ENCODE data around the gene ATXN7. TPM values are rescaled to one million over a fixed set of nuclear protein-coding genes. Genes with fewer than 3 reads are reported as not detected.

Gene ATXN7
- total and polyA plus RNA-seq, 2 of the 4 experiments (the other 2 are of a cell fraction) = 8.6 to 13.6 TPM

DNA sequence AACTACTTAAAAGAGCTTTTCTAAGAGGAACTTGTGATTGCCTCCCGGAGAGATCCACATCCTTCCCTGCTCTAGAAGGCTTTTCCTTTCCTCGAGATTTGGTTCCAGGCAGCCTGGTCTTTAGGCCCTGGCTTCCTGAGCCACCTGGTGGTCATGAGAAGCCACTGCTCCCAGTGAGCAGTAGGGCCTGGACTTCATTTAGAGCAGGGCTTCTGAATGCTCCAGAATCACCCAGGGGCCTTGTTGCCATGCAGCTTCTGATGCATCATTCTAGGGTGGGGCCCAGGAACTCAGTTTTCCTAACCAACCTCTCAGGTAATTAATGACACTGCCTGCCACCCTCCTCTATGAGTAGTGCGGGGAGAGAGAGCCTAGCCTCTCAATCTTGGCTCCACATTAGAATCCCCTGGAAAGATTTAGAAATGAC, 130.0 kb downstream of the ATXN7 start:
- dilution Hi-C loops (cut with HindIII; ENCODE audit: low sequenced_read_pairs, unreplicated experiment) (no loop called here), in situ Hi-C loops (cut with MboI; ENCODE audit: low sequenced_read_pairs) (loop anchor here (5.0 to 25.0 kb wide), 2 partner anchors 641 to 1381 kb away; no protein-coding TSS in a partner anchor), intact Hi-C loops (cut with micrococcal nuclease) (loop anchor here (1.0 to 10.0 kb wide), 7 partner anchors 31 to 1369 kb away; partner anchors contain the start of genes ATXN7, SCAANT1 and THOC7)
- H3K9me1 ChIP-seq (ENCODE audit: insufficient read depth, low read length) = peaks cover 3% of the 10 kb centered on the region; the same call in 1 of the 2 replicates
- H3K79me1 ChIP-seq (ENCODE audit: low read depth in 1 of 2, low read length in 2 of 2) = peaks cover 13 to 17% of the 10 kb centered on the region in 2 experiments; a peak in 3 of 4 replicates
- no peak overlapping the region for H3K18ac ChIP-seq (ENCODE audit: low read depth, low read length)
- H4K91ac ChIP-seq (ENCODE audit: insufficient read depth, low read depth, low read length) = no peak overlapping the region
- POLR2A ChIA-PET (ENCODE audit: unreplicated experiment) = no interaction called here
- H3K9me3 ChIP-seq (ENCODE audit: control insufficient read depth, insufficient read depth, low read length) = no peaks in the 10 kb centered on the region
- H2AK5ac ChIP-seq (ENCODE audit: low read depth, low read length) = peak overlapping the region; percentile 3; the same call in 1 of the 2 replicates
- no peak overlapping the region for H3K9ac ChIP-seq (ENCODE audit: low read depth, low read length)
- CTCF ChIA-PET = interaction anchor here (0.5 to 2.3 kb wide), 8 partner anchors 10 to 1903 kb away, joined by 3 to 14 read pairs (median 4); no protein-coding TSS in a partner anchor
- H2AFZ ChIP-seq (replicated peaks; ENCODE audit: low read length, poor library complexity) = peak overlapping the region; percentile 24
- H3K4me2 ChIP-seq (ENCODE audit: low read depth, low read length) = no peak overlapping the region
- no peak overlapping the region for H3K23ac ChIP-seq (ENCODE audit: low read depth, low read length)
- no peak overlapping the region for H3K4ac ChIP-seq (ENCODE audit: low read depth, low read length)
- no peak for TF ChIP-seq BHLHE40 (IDR thresholded peaks at IDR 0.05; ENCODE audit: low read depth, low read length)
- TF ChIP-seq SMC3 (IDR thresholded peaks at IDR 0.05; ENCODE audit: low read depth, low read length) = peak; percentile 96
- no peak for TF ChIP-seq ELK1 (IDR thresholded peaks at IDR 0.05; ENCODE audit: borderline replicate concordance, low read depth, low read length)
- no peak for TF ChIP-seq USF2 (IDR thresholded peaks at IDR 0.05; ENCODE audit: low read depth, low read length)
- TF ChIP-seq RAD21 (IDR thresholded peaks at IDR 0.05; ENCODE audit: low read length) = peak; percentile 94
- peak; percentile 91 for TF ChIP-seq CTCF (conservative IDR thresholded peaks at IDR 0.05; ENCODE audit: low read depth, low read length)
- H3K27me3 ChIP-seq (ENCODE audit: control insufficient read depth, insufficient read depth, low read length) = no peaks in the 10 kb centered on the region
- no peaks in the 10 kb centered on the region; the same call in 1 of the 2 replicates for H4K20me1 ChIP-seq (ENCODE audit: insufficient read depth, low read length)
- WGBS, 2 experiments (ENCODE audit: extremely low coverage in 2 of 2, insufficient read length in 1 of 2) = 0% methylated on average over 1 of the region's 3 CpGs; no CpG with 5 or more reads in 1 of the 2 experiments
- no peaks in the 10 kb centered on the region for H3K4me1 ChIP-seq (ENCODE audit: control insufficient read depth, insufficient read depth, low read length)
- H3K27ac ChIP-seq (ENCODE audit: insufficient read depth, low read length) = no peak overlapping the region
- H3K4me3 ChIP-seq (ENCODE audit: insufficient read depth, low read depth, low read length) = no peak overlapping the region
- no peak overlapping the region for H4K8ac ChIP-seq (ENCODE audit: low read depth in 2 of 2, low read length in 2 of 2)
- no peak overlapping the region for H2BK5ac ChIP-seq (ENCODE audit: low read depth, low read length, poor library complexity, severe bottlenecking)
- ATAC-seq (ENCODE audit: low read depth) = peak; percentile 98
- H2AK9ac ChIP-seq (replicated peaks; ENCODE audit: low read depth, low read length, poor library complexity) = peak overlapping the region; percentile 57
- no peak overlapping the region for H2BK120ac ChIP-seq (ENCODE audit: low read depth, low read length)
- H3K14ac ChIP-seq (replicated peaks; ENCODE audit: low read depth, low read length) = no peak overlapping the region
- no peak overlapping the region for H3K56ac ChIP-seq (ENCODE audit: extremely low read depth, insufficient read depth, low read length)
- H3K36me3 ChIP-seq (ENCODE audit: control insufficient read depth, insufficient read depth, low read length) = peaks cover 43% of the 10 kb centered on the region
- no peak overlapping the region for H2BK15ac ChIP-seq (ENCODE audit: low read depth, low read length)
- no peak overlapping the region for H2BK20ac ChIP-seq (ENCODE audit: low read depth, low read length)
- DNase-seq = peak; percentile 76
- no TSS peak for BruUV-seq (replicated peaks)
- H4K5ac ChIP-seq (ENCODE audit: low read depth, low read length) = no peak overlapping the region
